ENCODE results near the gene TSPAN7. TPM values are rescaled to one million over a fixed set of nuclear protein-coding genes. Genes with fewer than 3 reads are reported as not detected.

The TSPAN7 gene
- total and polyA plus RNA-seq, 2 of the 8 experiments (the other 6 are each of a cell fraction or from before 2014, with no cell fraction given), result 32.1 to 37.7 TPM

- Histone ChIP-seq H3K79me2 (ENCODE audit: control insufficient read depth in 1 of 2, insufficient read depth in 2 of 2, low read length in 2 of 2) (no peaks in the 10 kb centered on the region), H3K14ac (ENCODE audit: insufficient read length) (no peak overlapping the region), H2BK20ac (ENCODE audit: low read length) (no peak overlapping the region), H3K79me1 (ENCODE audit: low read depth, low read length) (no peaks in the 10 kb centered on the region), H3K23ac (ENCODE audit: insufficient read length) (no peak overlapping the region), H3K4me2 (ENCODE audit: insufficient read depth in 1 of 2, low read depth in 2 of 2, low read length in 2 of 2) (no peak overlapping the region), H4K8ac (ENCODE audit: extremely low read depth, insufficient read depth, low read length) (no peak overlapping the region), H3K18ac (ENCODE audit: extremely low read depth, low read length) (no peak overlapping the region), H3K4ac (replicated peaks; ENCODE audit: insufficient read length, low read depth, low read length) (no peak overlapping the region), H2BK12ac (ENCODE audit: low read depth, low read length) (no peak overlapping the region), H2BK5ac (ENCODE audit: low read depth, low read length) (no peak overlapping the region), H2AFZ (ENCODE audit: low read length) (no peak overlapping the region), H3K23me2 (ENCODE audit: low read depth, low read length) (no peaks in the 10 kb centered on the region), H3K27ac (ENCODE audit: low read depth, low read length) (no peak overlapping the region), H3K56ac (replicated peaks; ENCODE audit: insufficient read length, low read depth, low read length) (no peak overlapping the region), H3K9ac (replicated peaks in 1 of 4; ENCODE audit: extremely low read depth in 1 of 4, low read depth in 3 of 4, low read length in 3 of 4) (no peak overlapping the region), H4K20me1 (replicated peaks in 1 of 2; ENCODE audit: control insufficient read depth in 1 of 2, insufficient read depth in 2 of 2, low read length in 2 of 2) (no peaks in the 10 kb centered on the region), H2BK15ac (ENCODE audit: low read length) (no peak overlapping the region), H2AK5ac (ENCODE audit: low read depth, low read length) (no peak overlapping the region), H4K5ac (ENCODE audit: insufficient read length, low read depth, low read length) (no peak overlapping the region), H3K4me3 (ENCODE audit: extremely low read depth in 1 of 4, insufficient read depth in 2 of 4, low read depth in 3 of 4, low read length in 4 of 4) (no peak overlapping the region), H3K9me3 (ENCODE audit: insufficient read depth in 2 of 2, low read depth in 1 of 2, low read length in 1 of 2) (no peaks in the 10 kb centered on the region), H4K91ac (replicated peaks; ENCODE audit: insufficient read length, low read length) (no peak overlapping the region), H3K27me3 (replicated peaks in 1 of 4; ENCODE audit: control insufficient read depth in 3 of 4, extremely low read depth in 1 of 4, insufficient read depth in 3 of 4, low read length in 3 of 4) (no peaks in the 10 kb centered on the region), H2BK120ac (replicated peaks; ENCODE audit: low read depth, low read length) (no peak overlapping the region), H3K36me3 (ENCODE audit: control insufficient read depth in 2 of 4, insufficient read depth in 4 of 4, low read length in 3 of 4) (no peaks in the 10 kb centered on the region), H3K4me1 (replicated peaks in 1 of 4; ENCODE audit: control insufficient read depth in 3 of 4, insufficient read depth in 4 of 4, low read length in 3 of 4) (no peaks in the 10 kb centered on the region)
- 84% methylated on average over 5 of the region's 5 CpGs; no CpG with 5 or more reads in 1 of the 2 experiments for WGBS, 2 experiments (ENCODE audit: extremely low coverage in 1 of 2, insufficient coverage in 1 of 2, insufficient read length in 1 of 2, insufficient replicate concordance in 2 of 2, low coverage in 1 of 2, low lambda C conversion rate in 2 of 2, missing lambda C conversion rate in 1 of 2)
- ChIA-PET CTCF (ENCODE audit: partially characterized antibody) (interaction anchor here (0.9 kb wide), 1 partner anchor 15 kb away, joined by 3 read pairs; no protein-coding TSS in a partner anchor), POLR2A (ENCODE audit: partially characterized antibody) (no interaction called here)
- DNase-seq (ENCODE audit: low read depth in 1 of 2, low spot score in 2 of 2) (no peak), FAIRE-seq (no peak)
- TF ChIP-seq ATF3 (IDR thresholded peaks at IDR 0.05; ENCODE audit: insufficient read depth, low read depth, low read length), result no peak
- no peak for TF ChIP-seq ASH2L (IDR thresholded peaks at IDR 0.05; ENCODE audit: low read length)
- no peak for TF ChIP-seq NANOG (IDR thresholded peaks at IDR 0.05; ENCODE audit: insufficient read depth, low read depth, low read length, poor library complexity, severe bottlenecking)
Observed at GRCh38 chrX:38638952-38639529, 77.7 kb downstream of the TSPAN7 start.

All from H1 (cell line).